Stimulated activated CD4-positive, alpha-beta T cell treated with anti-CD3 and anti-CD28 coated beads, Interleukin-1b, Interleukin-23, amount 100 ng/mL, for 48 hours (primary cell): ENCODE results near the gene TCF7L2.

Experiments used
- DNase-seq: peaks from one replicate; pipeline ENCODE4 v3.0.0-alpha.2; 2020

TCF7L2 gene

GRCh38 chr10:113025487-113025886 lies 75.4 kb downstream of the TCF7L2 start:
- no peak for DNase-seq

GRCh38 chr10:113026679-113027078 lies 76.6 kb downstream of the TCF7L2 start:
- DNase-seq = no peak

- no peak for DNase-seq
Observed at GRCh38 chr10:113027230-113027573, 77.2 kb downstream of the TCF7L2 start.

- no peak for DNase-seq
Observed at GRCh38 chr10:113027574-113028455, 77.8 kb downstream of the TCF7L2 start.

- no peak for DNase-seq
Observed at GRCh38 chr10:113028456-113029440, 78.7 kb downstream of the TCF7L2 start.

GRCh38 chr10:113030453-113030852 lies 80.4 kb downstream of the TCF7L2 start:
- DNase-seq = no peak

GRCh38 chr10:113031147-113031546 lies 81.1 kb downstream of the TCF7L2 start:
- no peak for DNase-seq

GRCh38 chr10:113033991-113034390 lies 83.9 kb downstream of the TCF7L2 start:
- DNase-seq = no peak

- DNase-seq = no peak
Observed at GRCh38 chr10:113035732-113036312, 85.8 kb downstream of the TCF7L2 start.

GRCh38 chr10:113036619-113037018 lies 86.6 kb downstream of the TCF7L2 start:
- DNase-seq = no peak

- no peak for DNase-seq
Observed at GRCh38 chr10:113037218-113037617, 87.2 kb downstream of the TCF7L2 start.

- no peak for DNase-seq
Observed at GRCh38 chr10:113038183-113038582, 88.1 kb downstream of the TCF7L2 start.

- DNase-seq = no peak
Observed at GRCh38 chr10:113038985-113039384, 88.9 kb downstream of the TCF7L2 start.

- no peak for DNase-seq
Observed at GRCh38 chr10:113041324-113041723, 91.3 kb downstream of the TCF7L2 start.

GRCh38 chr10:113041841-113042750 lies 92.0 kb downstream of the TCF7L2 start:
- no peak for DNase-seq

- no peak for DNase-seq
Observed at GRCh38 chr10:113042868-113043267, 92.8 kb downstream of the TCF7L2 start.

GRCh38 chr10:113044016-113044755 lies 94.1 kb downstream of the TCF7L2 start:
- no peak for DNase-seq

GRCh38 chr10:113045147-113046055 lies 95.4 kb downstream of the TCF7L2 start:
- DNase-seq = no peak

- no peak for DNase-seq
Observed at GRCh38 chr10:113047151-113047550, 97.1 kb downstream of the TCF7L2 start.

- DNase-seq = no peak
Observed at GRCh38 chr10:113047605-113047962, 97.5 kb downstream of the TCF7L2 start.
